Left cardiac atrium (tissue), 4 donors: Measurements from ENCODE around the gene COL18A1. TPM values are rescaled to one million over a fixed set of nuclear protein-coding genes. Genes with fewer than 3 reads are reported as not detected.

ENCODE experiments used
- ATAC-seq, 2 donors: fragments of 200-7000 bp; cut with Tn5 transposase; one replicate each; pipeline ENCODE4 v1.9.1; 2020; ENCODE audit warnings: mild to moderate bottlenecking in 2 of 2, moderate library complexity in 2 of 2
- DNase-seq: peaks from one replicate; pipeline ENCODE4 v3.0.0-alpha.2; 2020
- intact Hi-C, 2 donors: fragments of 100-400 bp; cut with DNase I; formaldehyde crosslinking; loops; one replicate each; pipeline versions ENCODE4 v1.14.1 to v1.15.1; 2022 to 2023
- total RNA-seq, 2 donors: library from RNA; stranded (reverse); fragmentation: NEBNext Ultra II Directional; extraction: Animal tissue kit (Norgen Biotek cat#: 25700); gene quantifications; one replicate each; pipeline ENCODE4 v1.2.1, GENCODE V29; 2021
- donor health status: DM: no; HTN: yes; CAD: no.
- donor health status: DM: no; HTN: yes; CAD: no; lungs with severe emphysema.
- donor health status: DM: yes; HTN: yes; CAD: no.
- donor health status: Dilated cardiomyopathy.

Gene COL18A1
- total RNA-seq, 2 donors from 2014 or later: 53.4 to 104 TPM

DNA sequence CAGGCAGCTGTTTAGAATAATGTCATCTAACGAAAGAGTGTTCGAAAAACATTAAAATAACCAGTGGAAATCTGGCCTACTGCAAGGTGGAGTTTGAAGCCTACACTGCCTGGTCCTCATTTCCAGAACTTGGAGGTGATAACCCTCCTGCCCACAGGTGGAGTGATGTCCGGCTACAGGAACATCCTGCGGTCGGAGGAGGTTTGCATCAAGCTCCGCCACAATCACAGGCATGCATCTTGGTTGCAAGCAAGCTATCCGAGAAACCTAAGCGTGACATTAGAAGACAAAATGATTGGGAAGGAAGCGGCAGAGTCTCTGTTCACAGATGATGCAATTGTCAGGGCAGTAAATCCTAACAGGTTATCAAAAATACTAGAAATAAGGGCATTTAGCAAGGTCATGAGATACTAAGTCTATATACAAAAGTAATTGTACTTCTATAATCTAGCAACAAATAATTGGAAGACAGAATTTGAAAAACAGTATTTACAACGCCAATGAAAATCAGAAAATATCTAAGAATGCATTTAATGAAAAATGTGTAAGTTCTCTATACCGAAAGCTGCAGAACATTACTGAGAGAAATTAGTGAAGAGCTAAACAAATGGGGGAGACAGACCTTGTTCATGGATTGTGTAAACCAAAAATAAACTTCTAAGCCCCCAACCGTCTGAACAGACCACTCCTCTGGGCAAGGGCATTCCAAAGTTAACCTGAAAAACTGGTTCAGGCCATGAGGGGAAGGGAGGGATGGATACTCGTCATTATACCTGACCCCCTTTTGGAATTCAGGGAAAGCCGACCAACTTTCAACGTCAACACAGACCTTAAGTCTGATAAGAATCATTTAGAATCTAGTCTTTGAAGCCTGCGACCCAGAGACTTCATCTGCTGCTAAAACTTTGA is 141.9 kb downstream of the COL18A1 start:
- no peak for DNase-seq
- no peak for ATAC-seq
- intact Hi-C loops: no loop called here

DNA sequence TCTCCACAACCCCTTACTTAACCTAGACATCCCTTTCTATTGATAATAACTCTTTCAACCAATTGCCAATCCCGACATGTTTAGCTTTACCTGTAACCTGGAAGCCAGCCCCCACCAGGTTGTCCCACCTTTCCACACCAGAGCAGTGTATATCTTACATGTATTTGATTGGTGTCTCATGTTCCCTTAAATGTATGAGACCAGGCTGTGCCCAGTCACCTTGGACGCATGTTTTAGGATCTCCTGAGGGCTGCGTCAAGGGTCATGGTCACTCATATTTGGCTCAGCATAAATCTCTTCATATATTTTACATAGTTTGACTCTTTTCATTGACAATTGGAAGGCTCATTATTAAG is 142.6 kb downstream of the COL18A1 start:
- intact Hi-C loops: no loop called here
- ATAC-seq (no peak), DNase-seq (no peak)

DNA sequence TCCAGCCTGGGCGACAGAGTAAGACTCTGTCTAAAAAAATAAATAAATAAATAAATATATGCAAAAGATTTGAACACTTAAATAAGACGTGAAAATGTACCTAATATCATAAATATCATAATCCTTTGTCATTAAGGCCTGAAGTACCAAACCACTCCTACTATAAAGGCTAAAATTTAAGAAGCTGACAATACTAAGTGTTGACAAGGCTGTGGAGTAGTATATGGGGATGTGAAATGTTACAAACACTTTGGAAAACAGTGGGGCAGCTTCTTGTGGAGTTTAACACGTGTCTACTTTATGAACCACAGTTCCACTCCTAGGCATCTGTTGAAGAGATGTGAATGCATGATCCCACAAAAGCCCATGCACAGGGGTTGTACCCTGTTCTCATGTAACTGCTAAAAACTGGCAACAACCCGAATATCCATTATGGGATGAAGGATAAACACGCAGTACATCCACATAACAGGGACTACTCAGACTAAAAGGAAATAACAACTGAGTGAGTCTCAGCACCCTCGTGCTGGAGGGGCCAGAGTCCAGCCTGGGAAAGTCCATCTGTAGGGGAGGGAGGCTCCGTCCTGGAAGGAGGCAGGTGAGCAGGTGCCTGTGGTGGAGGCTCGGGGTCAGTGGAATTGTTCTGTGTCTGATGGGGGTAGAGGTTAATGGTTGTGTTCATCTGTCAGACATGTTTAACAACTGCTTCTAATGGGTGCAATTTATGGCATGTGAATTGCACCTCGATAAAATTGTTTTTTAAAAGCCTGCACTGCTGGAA is 143.9 kb downstream of the COL18A1 start:
- ATAC-seq (no peak), DNase-seq (no peak)
- intact Hi-C loops: no loop called here

DNA sequence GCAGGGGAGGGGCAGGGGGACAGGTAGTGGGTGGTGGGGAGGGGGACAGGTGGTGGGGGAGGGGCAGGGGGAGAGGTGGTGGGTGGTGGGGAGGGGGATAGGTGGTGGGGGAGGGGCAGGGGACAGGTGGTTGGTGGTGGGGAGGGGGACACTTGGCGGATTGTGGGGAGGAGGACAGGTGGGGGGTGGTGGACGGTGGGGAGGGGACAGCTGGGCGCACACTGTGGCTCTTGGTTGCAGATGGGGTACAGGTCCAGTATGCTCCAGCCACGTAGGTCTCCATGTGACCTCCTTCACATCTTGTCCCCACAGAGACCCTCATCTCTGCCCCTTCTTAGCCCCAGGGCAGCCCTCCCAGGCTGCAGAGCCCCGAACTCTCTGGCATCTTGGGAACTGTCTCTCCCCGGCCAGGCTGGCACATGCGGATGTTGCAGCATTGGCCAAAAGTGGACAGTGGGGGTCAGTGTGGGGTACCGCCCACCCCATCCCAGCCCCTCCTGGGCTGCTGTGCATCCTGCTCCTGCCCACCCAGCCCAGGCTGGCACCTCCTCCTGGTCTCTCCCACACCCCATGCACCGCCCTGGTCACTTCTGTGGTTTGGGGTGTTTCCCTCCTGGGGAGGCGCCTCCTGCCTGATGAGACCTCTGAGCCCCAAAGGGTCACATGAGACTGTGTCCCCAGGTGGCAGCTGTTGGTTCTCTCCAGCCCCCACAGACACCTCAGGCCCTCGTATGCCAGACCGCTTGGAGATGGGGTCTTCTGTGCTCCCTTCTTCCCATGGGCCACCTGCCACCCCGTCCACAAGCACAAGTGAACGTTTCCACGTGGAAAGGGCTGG is 144.9 kb downstream of the COL18A1 start:
- intact Hi-C loops: no loop called here
- DNase-seq (no peak), ATAC-seq (peak in 1 of 2 donors; percentile 3)

DNA sequence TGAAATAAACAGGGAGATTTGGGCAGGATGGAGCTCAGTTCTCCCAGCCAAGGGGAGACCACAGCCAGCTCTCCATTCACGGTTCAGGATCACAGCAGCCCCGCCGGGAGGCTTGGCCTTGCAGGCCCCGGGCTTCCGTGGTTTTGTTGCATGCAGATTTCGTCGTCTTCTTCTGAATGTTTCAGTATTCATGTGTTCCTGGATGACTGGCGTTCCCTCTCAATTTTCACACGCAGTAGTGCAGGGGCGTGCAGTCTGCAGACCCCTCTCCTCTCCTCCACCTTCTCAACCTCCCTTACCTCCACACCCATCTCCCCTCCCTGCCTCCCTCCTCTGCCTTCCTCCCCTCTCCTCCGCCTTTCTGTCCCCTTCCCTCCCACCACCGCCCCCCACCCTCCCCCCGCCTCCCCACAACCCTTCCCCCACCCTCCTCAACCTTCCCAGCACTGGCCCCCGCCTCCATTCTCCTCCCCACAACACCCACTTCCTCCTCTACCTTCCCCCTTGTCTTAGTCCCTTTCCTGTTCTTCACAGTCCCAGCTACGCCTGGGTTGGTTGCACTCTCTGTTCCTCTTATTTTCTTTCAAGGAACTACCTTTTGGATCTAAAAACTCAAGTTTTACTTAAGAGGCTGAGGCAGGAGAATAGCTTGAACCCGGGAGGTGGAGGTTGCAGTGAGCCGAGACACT is 145.7 kb downstream of the COL18A1 start:
- intact Hi-C loops: no loop called here
- DNase-seq (no peak), ATAC-seq (peak in 1 of 2 donors; percentile 24)

DNA sequence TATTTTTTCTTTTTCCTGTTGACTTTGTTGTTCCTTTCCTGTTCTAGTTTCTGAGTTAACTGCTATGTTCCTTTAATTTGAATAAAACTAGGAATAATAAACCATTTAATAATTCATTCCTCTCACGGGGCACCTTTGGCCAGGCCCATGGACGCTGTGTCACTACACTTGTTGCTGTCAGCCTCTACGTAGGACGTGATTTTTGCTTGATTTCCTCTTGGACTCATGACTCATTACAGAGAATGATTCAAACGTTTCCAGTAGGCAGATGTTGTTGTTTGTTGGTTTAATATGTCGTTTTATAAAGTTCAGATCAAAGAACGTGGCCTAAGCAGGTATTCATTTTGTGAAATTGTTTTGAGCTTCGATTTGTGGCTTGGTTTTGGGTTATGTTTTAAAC is 146.4 kb downstream of the COL18A1 start:
- intact Hi-C loops: no loop called here
- DNase-seq (no peak), ATAC-seq (no peak)

DNA sequence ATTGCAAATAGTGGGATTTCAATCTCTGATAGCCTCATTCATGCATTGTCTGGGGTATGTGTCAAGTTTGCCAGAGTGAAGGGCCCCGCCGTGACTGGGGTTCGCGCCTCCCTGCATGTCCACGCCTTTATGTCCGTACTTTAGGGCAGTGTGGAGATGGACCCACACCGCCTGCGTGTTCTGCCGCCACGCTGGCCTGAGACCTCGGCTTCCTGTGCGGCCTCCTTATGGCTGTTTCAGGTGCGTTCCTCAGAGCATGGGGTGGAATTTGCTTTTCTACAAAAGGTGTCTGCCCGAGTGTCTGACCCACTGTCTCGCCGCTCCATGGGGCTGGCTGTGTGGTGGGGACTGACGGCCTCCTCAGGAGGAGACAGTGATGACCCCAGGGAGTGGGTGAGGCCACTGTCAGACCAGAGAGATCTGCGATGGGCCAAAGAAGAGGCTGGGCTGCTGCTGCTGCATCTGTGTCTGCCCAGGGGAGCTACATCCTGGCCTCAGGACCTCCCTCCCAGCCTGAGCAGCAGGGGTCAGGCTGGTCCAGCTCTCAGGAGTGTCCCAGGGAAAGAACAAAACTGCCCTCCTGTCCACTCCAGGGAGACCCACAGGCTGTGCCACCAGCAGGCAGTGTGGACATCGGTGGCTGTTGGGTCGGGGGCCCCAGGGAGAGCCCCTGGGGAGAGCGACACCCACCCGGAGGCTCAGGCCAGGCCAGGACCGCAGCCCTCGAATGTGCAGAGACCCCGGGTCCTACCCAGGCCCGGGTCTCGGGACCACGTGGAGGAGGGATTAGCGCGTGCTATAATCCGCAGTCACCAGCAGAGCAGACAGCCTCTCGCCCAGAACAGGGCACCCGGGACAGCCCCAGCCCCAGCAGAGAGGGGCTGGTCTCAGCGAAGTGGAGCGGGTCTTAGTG is 147.1 kb downstream of the COL18A1 start:
- ATAC-seq (no peak), DNase-seq (peak; percentile 18)
- intact Hi-C loops: no loop called here

DNA sequence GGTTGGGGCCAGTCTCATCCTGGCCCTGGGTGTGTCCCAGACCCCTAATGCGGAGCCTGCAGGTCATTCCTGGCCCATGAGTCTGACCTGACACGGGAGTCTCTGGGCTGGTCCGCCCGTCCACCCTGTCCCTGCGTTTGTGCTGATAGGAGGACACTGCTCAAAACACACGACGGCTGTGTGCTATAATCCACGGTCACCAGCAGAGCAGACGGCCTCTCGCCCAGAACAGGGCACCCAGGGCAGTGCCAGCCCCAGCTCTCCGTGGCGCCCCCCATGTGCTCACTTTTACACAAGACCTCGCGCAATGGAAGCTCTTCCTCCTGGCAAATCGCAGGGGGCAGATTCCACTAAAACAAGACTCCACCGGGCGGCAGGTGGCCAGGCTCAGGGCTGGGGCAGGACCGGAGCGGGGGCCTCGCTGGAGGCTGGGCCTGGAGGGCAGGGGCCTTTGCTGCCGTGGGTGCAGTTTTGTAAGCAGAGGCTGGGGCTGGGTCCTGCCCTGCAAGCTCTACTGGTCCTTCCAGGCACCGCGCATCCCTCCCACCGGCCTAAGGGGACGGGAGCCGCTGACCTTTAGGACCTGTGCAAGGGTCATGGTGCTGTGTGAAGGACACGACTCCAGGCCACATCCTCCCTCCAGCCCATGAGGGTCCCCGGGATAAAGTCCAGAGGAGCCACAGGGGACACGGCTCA is 147.9 kb downstream of the COL18A1 start:
- DNase-seq: peak; percentile 14
- no peak for ATAC-seq
- intact Hi-C loops: no loop called here

DNA sequence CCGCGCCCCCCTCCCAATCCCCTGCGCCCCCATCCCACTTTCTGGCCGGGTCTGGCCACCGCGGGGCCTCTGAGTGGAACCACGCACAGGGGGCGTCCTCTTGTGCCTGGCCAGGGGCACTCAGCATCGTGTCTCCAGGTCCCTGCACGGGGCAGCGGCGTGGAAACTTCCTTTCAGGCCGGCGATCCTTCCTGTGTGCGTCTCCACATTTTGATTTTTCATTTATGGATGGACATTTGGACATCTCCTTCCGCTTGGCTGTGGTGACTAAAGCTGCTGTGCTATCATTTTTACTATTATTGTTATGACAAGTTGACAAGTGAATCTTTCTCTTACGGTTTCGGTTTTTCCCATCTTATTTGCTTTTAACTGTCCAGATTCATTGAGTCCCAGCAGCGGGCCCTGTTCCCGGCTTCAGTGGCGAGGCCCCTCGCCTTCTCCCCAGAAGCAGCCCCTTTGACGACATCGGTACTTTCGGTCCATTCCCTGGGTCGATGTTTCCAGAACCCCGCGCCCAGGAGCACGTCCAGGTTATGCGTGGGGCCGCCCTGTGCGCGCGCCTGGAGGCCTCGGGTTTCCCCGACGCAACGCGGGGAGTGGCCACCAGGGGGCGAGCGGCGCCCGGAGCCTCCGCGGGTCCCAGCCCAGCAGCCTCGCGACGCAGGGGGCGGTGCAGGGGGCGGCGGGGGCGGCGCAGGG is 149.7 kb downstream of the COL18A1 start:
- intact Hi-C loops: loop anchor here in 1 of 2 donors (1.0 to 5.0 kb wide), 3 partner anchors 43 to 368 kb away; no protein-coding TSS in a partner anchor
- DNase-seq (peak; percentile 84), ATAC-seq (peak; percentile 67 to 72)

DNA sequence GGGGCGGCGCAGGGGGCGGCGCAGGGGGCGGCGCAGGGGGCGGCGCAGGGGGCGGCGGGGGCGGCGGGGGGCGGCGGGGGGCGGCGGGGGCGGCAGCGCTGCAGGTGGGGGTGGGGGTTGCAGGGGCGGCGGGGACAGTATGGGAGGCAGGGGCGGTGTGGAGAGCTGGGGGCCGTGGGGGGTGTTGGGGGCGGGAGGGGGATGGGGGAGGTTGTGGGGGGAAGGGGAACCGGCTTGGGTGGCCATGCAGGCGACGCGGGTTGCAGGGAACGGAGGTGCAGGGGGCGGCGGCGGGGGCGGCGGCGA is 150.2 kb downstream of the COL18A1 start:
- ATAC-seq: no peak
- intact Hi-C loops: loop anchor here in 1 of 2 donors (1.0 to 5.0 kb wide), 3 partner anchors 42 to 367 kb away; no protein-coding TSS in a partner anchor
- DNase-seq: no peak

DNA sequence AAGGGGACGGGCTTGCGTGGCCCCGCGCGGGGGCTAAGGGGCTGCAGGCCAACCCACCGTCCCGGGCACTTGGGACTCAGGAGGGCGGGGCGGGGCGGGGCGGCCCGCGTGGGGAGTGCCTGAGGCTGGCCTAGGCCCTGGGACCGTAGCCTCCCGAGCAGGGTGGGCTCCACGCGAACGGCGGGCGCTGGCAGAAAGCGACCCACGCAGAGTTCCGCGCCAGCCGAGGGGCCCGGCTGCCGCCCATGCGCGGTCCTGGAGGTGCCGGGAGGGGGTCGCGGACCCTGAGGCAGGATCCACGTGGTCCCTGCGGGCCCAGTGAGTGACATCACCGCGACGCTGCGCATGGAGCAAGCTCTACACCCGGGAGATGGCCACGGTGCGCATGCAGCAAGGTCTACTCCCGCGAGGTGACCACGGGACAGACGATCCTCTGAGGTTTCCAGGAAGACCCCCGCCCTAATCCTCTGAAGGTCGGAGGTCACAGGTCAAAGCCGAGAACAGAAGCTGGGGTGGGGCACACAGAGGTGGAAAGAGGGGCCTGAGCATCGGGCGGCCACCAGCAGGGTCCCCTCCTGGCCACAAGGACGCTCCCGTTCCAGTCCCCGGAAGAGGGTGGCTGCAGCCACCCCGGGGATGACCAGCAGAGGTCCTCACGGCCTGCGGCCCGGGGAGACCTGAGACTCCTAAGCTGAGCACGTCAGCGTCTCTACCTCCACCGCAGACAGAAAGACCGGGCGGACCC is 150.8 kb downstream of the COL18A1 start:
- ATAC-seq (peak; percentile 86 to 92), DNase-seq (peak; percentile 72)
- intact Hi-C loops: loop anchor here (1.0 to 5.0 kb wide), 4 partner anchors 42 to 367 kb away; no protein-coding TSS in a partner anchor

DNA sequence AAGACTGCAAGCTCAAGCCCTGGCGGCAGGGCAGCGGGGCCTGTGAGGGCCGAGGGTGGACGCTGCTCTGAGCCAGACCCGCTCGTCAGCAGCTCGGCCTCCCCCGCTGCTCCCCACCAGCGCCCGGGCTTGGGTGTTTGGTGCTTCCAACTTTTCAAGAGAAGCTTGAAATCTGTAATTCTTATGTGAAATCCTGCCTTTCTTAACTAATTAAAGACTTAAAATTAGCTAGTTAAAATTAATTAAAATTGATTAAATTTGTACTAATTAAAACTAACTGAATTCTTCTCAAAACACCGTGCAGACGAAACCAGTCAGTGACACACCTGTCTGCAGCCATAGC is 151.3 kb downstream of the COL18A1 start:
- no peak for ATAC-seq
- DNase-seq: no peak
- intact Hi-C loops: loop anchor here (2.0 to 5.0 kb wide), 3 partner anchors 41 to 366 kb away; no protein-coding TSS in a partner anchor

DNA sequence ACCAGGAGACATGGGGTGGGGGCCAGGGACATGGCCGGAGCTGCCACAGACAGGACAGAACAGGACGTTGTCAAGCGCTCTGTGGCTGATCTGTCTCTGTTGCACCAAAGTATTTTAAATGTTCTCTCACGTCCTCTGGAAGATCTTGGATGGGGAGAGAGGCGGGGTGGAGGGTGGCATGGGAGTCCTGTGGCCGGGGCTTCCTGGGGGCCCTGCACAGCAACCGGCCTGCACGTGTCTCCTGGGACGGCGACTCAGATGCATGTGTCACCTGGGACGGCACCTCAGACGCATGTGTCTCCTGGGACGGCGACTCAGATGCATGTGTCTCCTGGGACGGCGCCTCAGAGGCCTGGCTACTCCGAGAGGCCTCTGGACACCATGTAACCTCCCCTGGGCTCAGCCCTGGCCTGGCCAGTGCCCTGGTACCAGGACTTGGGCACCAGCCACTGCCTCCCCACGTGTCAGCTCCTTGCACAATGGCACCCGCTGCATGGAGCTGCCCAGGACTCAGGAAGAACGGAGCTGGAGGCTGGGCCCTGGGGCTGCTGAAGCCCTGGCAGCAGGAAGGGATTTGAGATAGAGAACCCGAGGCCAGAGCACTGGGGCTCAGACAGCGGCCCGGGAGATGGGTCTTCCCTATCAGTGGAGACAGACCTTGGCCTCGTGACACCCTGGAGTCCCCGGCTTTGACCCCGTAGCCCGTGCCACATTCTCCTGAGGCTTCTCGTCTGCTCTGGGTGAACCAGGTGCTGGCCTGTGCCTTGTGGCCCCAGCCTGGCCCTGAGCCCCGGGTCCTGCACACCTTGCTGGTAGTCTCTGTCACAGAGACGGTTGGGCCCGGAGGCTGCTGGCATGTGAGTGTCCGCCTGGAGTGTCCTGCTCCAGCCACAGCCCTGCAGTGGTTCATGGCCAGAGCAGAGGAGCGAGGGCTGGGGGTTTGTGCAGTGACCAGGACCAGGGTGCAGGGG is 152.0 kb downstream of the COL18A1 start:
- ATAC-seq: peak in 1 of 2 donors; percentile 29
- peak; percentile 25 for DNase-seq
- intact Hi-C loops: loop anchor here (2.0 to 5.0 kb wide), 3 partner anchors 40 to 365 kb away; no protein-coding TSS in a partner anchor

DNA sequence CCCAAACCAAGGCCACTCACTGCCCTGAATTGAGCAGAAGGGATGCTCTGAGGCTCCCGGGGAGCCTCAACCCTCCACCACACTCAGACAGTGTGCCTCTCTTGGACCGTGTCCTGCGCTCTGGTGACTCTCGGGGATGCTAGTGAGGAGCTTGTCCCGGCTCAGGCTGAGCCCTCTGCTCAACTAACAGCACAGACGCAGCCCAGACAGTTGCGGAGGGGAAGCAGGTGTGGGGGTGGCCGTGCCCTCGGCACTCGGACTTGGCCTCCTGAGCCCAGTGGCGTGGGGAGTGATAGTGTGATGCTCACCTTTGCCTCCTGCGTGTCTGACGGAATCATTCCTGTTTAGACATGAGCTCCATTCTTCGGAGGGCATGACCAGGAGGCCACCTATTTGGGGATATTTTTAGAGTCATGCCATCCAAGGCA is 152.7 kb downstream of the COL18A1 start:
- intact Hi-C loops: loop anchor here (2.0 to 5.0 kb wide), 3 partner anchors 40 to 365 kb away; no protein-coding TSS in a partner anchor
- ATAC-seq: no peak
- DNase-seq: no peak
